ENCODE results near the gene GNG2. TPM values are rescaled to one million over a fixed set of nuclear protein-coding genes. Genes with fewer than 3 reads are reported as not detected.

GNG2 gene
- total RNA-seq, 4 donors from 2014 or later = 3.6 to 8.1 (median 7.2) TPM

- H3K27me3 ChIP-seq = no peaks in the 10 kb centered on the region
- WGBS = 89% methylated on average over 1 of the region's 1 CpG
- DNase-seq (ENCODE audit: low spot score in 2 of 2) = no peak
- TF ChIP-seq EP300 (IDR thresholded peaks at IDR 0.05) (no peak), CTCF (IDR thresholded peaks at IDR 0.05) (no peak), POLR2A (IDR thresholded peaks at IDR 0.05) (no peak), POLR2AphosphoS5 (IDR thresholded peaks at IDR 0.05) (no peak)
- no peaks in the 10 kb centered on the region for H3K36me3 ChIP-seq
- H3K4me3 ChIP-seq = no peak overlapping the region
- no peaks in the 10 kb centered on the region for H3K9me3 ChIP-seq
- H3K27ac ChIP-seq = no peak overlapping the region
- H3K4me1 ChIP-seq = peaks cover 4% of the 10 kb centered on the region
Observed at GRCh38 chr14:51877810-51878209, 17.4 kb downstream of the GNG2 start.

GRCh38 chr14:51879170-51879569, 18.8 kb downstream of the GNG2 start:
- TF ChIP-seq POLR2A (IDR thresholded peaks at IDR 0.05) = no peak

GRCh38 chr14:51880835-51881580, 20.6 kb downstream of the GNG2 start:
- Histone ChIP-seq H3K9me3 (no peaks in the 10 kb centered on the region), H3K27me3 (no peaks in the 10 kb centered on the region), H3K36me3 (no peaks in the 10 kb centered on the region), H3K27ac (no peak overlapping the region), H3K4me3 (no peak overlapping the region), H3K4me1 (peaks cover 9% of the 10 kb centered on the region)
- WGBS = 75% methylated on average over 7 of the region's 7 CpGs
- TF ChIP-seq POLR2A (IDR thresholded peaks at IDR 0.05) = no peak
- TF ChIP-seq POLR2AphosphoS5 (IDR thresholded peaks at IDR 0.05) = no peak
- TF ChIP-seq CTCF (IDR thresholded peaks at IDR 0.05) = no peak
- TF ChIP-seq EP300 (IDR thresholded peaks at IDR 0.05) = no peak
- no peak for DNase-seq (ENCODE audit: low spot score in 2 of 2)

More at GRCh38 chr14:51879170-51879569, 18.8 kb downstream of the GNG2 start:
- Histone ChIP-seq H3K27me3 (no peaks in the 10 kb centered on the region), H3K36me3 (no peaks in the 10 kb centered on the region), H3K4me1 (peaks cover 3% of the 10 kb centered on the region), H3K9me3 (no peaks in the 10 kb centered on the region), H3K4me3 (no peak overlapping the region), H3K27ac (no peak overlapping the region)
- 93% methylated on average over 1 of the region's 1 CpG for WGBS
- DNase-seq (ENCODE audit: low spot score in 2 of 2) = no peak

GRCh38 chr14:51881636-51882035, 21.2 kb downstream of the GNG2 start:
- Histone ChIP-seq H3K27me3 (no peaks in the 10 kb centered on the region), H3K4me3 (no peak overlapping the region), H3K9me3 (no peaks in the 10 kb centered on the region), H3K27ac (no peak overlapping the region), H3K36me3 (no peaks in the 10 kb centered on the region), H3K4me1 (peaks cover 9% of the 10 kb centered on the region)
- 56% methylated on average over 2 of the region's 2 CpGs for WGBS
- no peak for TF ChIP-seq POLR2A (IDR thresholded peaks at IDR 0.05)
- no peak for TF ChIP-seq POLR2AphosphoS5 (IDR thresholded peaks at IDR 0.05)
- TF ChIP-seq CTCF (IDR thresholded peaks at IDR 0.05) = no peak
- no peak for TF ChIP-seq EP300 (IDR thresholded peaks at IDR 0.05)
- DNase-seq (ENCODE audit: low spot score in 2 of 2) = no peak

- no peak for DNase-seq (ENCODE audit: low spot score in 2 of 2)
- no peaks in the 10 kb centered on the region for H3K27me3 ChIP-seq
- WGBS = 87% methylated on average over 2 of the region's 2 CpGs
- no peak overlapping the region for H3K27ac ChIP-seq
- no peaks in the 10 kb centered on the region for H3K9me3 ChIP-seq
- TF ChIP-seq CTCF (IDR thresholded peaks at IDR 0.05) (no peak), EP300 (IDR thresholded peaks at IDR 0.05) (no peak), POLR2AphosphoS5 (IDR thresholded peaks at IDR 0.05) (no peak), POLR2A (IDR thresholded peaks at IDR 0.05) (no peak)
- peaks cover 9% of the 10 kb centered on the region for H3K4me1 ChIP-seq
- H3K36me3 ChIP-seq = no peaks in the 10 kb centered on the region
- H3K4me3 ChIP-seq = no peak overlapping the region
Observed at GRCh38 chr14:51883232-51883631, 22.8 kb downstream of the GNG2 start.

Data from suprapubic skin (tissue), 4 donors.